PFSK-1 (cell line): ENCODE measurements around the gene LAYN.

ENCODE experiments used
- FOXP2 ChIP-seq: optimal IDR thresholded peaks from 2 replicates; pipeline ENCODE3; 2011; ENCODE audit warnings: borderline replicate concordance, control low read depth, inconsistent platforms; ENCODE audit not compliant: insufficient read depth; ENCODE audit errors: extremely low read length, extremely low read depth
- POLR2AphosphoS5 ChIP-seq: IDR thresholded peaks from 2 replicates; pipeline ENCODE4 v1.6.1; 2012; ENCODE audit warnings: low read depth, mild to moderate bottlenecking, control low read depth, low read length, moderate library complexity
- REST ChIP-seq, 2 experiments: IDR thresholded peaks; 2 replicates each; pipeline versions ENCODE4 v1.6.1 to v1.8.0; 2011 to 2012; ENCODE audit warnings: low read depth in 2 of 2, low read length in 2 of 2, control low read depth in 1 of 2, inconsistent platforms in 1 of 2, mild to moderate bottlenecking in 1 of 2, moderate library complexity in 1 of 2; ENCODE audit not compliant: insufficient read depth in 1 of 2
- SIN3A ChIP-seq: IDR thresholded peaks from 2 replicates; pipeline ENCODE4 v1.6.1; 2012; ENCODE audit warnings: mild to moderate bottlenecking, low read length, moderate library complexity, borderline replicate concordance; ENCODE audit not compliant: insufficient read depth
- TAF1 ChIP-seq: IDR thresholded peaks from 2 replicates; pipeline ENCODE4 v1.6.1; 2012; ENCODE audit warnings: low read length, control low read depth, borderline replicate concordance; ENCODE audit not compliant: insufficient read depth

The LAYN gene

GRCh38 chr11:111572581-111572980 is 32.1 kb downstream of the LAYN start:
- TF ChIP-seq REST (IDR thresholded peaks at IDR 0.05; ENCODE audit: insufficient read depth in 1 of 2, low read depth in 2 of 2, low read length in 2 of 2) (no peak), POLR2AphosphoS5 (no peak)

DNA sequence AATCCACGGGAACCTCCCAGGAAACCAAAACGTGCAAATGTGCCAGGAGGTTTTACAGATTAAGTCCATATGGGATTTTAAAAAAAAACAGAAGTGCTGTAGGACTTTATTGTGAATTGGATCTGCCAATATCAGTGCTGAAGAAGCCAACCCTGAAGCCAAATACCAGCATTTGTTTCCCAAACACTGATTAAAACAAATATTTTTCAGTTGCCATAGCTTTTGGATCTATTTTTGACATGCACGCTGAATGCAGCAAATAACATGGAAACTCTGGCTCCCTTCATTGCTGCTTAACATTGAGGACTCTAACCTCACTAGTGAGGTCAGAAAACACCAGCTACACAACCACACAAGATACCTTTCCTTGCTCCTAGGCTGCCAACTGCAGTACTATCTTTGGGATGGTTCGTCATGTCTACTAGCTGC is 33.3 kb downstream of the LAYN start:
- TF ChIP-seq FOXP2 (no peak), REST (IDR thresholded peaks at IDR 0.05; ENCODE audit: insufficient read depth in 1 of 2, low read depth in 2 of 2, low read length in 2 of 2) (no peak), POLR2AphosphoS5 (no peak), SIN3A (no peak), TAF1 (no peak)

DNA sequence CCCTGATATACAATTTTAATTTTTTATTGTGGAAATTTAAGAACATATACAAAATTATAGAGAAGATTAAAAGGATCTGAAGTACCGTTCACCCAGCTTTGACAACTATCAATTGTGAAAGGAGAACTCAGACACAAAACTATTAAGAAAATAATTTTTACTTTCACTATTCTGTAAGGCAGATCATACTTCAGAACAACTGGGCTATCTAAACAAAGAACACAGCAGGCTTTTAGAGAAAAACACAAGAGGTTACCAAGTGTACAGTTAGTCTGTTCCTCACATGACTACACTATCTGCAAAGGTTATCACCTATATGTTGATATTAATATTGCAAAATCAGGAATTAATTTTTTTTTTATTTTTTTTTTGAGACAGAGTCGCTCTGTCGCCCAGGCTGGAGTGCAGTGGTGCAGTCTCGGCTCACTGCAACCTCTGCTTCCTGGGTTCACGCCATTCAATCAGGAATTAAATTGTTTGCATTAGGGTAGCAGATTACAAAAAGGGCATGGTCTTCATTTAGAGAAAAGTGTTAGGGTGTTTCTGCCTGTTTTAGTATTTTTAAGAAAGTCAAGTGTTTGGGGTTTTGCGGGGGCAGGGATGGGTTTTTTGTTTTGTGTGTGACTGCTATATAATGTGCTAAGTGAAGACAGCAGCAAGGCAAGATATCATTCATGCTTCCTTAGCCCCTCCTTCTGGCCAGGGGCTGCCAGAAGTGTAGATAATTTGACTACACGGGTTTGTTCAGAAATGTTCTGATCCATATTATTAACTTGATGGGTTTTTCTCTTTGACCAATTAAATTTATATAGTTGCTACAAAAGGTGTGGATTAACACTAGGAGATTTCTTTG is 34.1 kb downstream of the LAYN start:
- no peak for TF ChIP-seq POLR2AphosphoS5
- no peak for TF ChIP-seq SIN3A
- TF ChIP-seq REST (IDR thresholded peaks at IDR 0.05; ENCODE audit: insufficient read depth in 1 of 2, low read depth in 2 of 2, low read length in 2 of 2), result no peak
- no peak for TF ChIP-seq FOXP2

- TF ChIP-seq FOXP2, result no peak
- TF ChIP-seq TAF1, result no peak
- no peak for TF ChIP-seq POLR2AphosphoS5
- TF ChIP-seq SIN3A, result no peak
- TF ChIP-seq REST (IDR thresholded peaks at IDR 0.05; ENCODE audit: insufficient read depth in 1 of 2, low read depth in 2 of 2, low read length in 2 of 2), result no peak
Measured at GRCh38 chr11:111575740-111576139, 35.2 kb downstream of the LAYN start.

- no peak for TF ChIP-seq FOXP2
Measured at GRCh38 chr11:111577821-111578220, 37.3 kb downstream of the LAYN start.
